Fibroblast of villous mesenchyme (primary cell): Measurements from ENCODE around the gene ENSA. TPM values are rescaled to one million over a fixed set of nuclear protein-coding genes. Genes with fewer than 3 reads are reported as not detected.
"Not testable (repeated sequence)": the region's sequence is repeated elsewhere in the genome, so short reads cannot be mapped to it uniquely, and the experiment has no call there.

ENCODE experiments used
- DNase-seq: peaks from one replicate; pipeline ENCODE4 v3.0.0-alpha.2; 2010; ENCODE audit warnings: low read depth
- H3K4me3 ChIP-seq: 2 replicates; pipeline ENCODE4 v1.5.1; 2011; ENCODE audit warnings: low read depth, mild to moderate bottlenecking, low read length
- total RNA-seq: library from RNA; depleted of rRNA; stranded (reverse); fragments of >200 nt; gene quantifications from 2 replicates; pipeline ENCODE4 v1.2.3, GENCODE V29; 2012
- TF ChIP-seq, protein P1 (sequence below): IDR thresholded peaks from 2 replicates; pipeline ENCODE4 v1.5.1; 2012; ENCODE audit warnings: low read depth, mild to moderate bottlenecking, low read length; ENCODE audit not compliant: insufficient read depth

The ENSA gene
- total RNA-seq, 1 donor: 78.6 TPM

DNA sequence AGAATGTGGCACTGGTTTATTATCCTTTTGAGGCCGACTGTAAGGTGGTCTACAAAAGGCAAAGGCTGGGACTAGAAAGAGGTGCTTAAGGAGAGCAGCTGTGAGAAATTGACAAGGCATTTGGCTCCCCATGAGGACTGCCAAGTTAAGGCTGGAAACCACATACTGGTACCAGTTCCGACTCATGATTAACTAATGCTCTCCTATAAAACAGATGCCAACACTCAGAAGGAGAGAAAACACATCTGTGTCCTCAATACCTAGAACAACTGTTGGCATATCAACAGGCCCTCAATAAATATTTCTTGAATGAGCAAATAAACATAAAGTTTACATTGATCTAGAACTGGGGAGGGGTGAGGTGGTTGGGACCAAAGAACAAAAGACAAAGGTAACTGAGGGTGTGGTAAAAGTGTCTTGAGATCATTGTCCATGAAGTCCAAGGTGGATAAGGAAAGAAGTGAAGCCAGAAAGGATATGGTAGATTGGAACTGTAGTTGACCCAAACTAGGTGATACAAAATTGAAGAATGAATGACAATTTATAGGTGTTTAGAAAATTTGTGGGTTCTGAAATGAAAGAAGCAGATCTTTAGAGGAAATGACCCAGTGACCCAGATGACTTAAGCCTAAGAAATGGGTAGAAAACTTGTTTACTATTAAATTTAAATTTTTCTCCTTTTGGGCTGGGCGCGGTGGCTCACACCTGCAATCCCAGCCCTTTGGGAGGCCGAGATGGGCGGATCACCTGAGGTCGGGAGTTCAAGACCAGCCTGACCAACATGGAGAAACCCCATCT is 33.1 kb downstream of the ENSA start:
- H3K4me3 ChIP-seq: no peak overlapping the region
- DNase-seq: no peak
- TF ChIP-seq, protein P1, sequence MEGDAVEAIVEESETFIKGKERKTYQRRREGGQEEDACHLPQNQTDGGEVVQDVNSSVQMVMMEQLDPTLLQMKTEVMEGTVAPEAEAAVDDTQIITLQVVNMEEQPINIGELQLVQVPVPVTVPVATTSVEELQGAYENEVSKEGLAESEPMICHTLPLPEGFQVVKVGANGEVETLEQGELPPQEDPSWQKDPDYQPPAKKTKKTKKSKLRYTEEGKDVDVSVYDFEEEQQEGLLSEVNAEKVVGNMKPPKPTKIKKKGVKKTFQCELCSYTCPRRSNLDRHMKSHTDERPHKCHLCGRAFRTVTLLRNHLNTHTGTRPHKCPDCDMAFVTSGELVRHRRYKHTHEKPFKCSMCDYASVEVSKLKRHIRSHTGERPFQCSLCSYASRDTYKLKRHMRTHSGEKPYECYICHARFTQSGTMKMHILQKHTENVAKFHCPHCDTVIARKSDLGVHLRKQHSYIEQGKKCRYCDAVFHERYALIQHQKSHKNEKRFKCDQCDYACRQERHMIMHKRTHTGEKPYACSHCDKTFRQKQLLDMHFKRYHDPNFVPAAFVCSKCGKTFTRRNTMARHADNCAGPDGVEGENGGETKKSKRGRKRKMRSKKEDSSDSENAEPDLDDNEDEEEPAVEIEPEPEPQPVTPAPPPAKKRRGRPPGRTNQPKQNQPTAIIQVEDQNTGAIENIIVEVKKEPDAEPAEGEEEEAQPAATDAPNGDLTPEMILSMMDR: no peak

DNA sequence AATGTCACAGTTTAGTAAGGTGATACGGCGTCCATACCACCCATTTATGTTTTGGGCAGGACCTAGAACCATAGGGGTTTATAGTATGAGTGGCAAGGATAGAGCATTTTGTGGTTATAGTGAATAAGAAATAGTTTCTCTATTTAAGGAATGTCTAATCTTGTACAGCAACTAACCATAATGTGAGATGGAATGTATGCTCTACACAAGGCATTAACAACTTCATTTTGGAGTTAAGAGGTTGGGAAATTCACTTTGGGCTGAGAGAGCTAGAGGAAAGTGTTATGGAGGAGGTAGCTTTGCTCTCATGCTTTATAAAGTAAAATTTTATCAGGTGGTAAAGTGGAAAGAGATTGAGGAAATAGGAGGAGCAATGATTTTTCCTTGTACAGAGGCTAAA is 47.0 kb downstream of the ENSA start:
- peak; percentile 37 for DNase-seq
- H3K4me3 ChIP-seq: no peak overlapping the region
- TF ChIP-seq, protein P1: no peak

DNA sequence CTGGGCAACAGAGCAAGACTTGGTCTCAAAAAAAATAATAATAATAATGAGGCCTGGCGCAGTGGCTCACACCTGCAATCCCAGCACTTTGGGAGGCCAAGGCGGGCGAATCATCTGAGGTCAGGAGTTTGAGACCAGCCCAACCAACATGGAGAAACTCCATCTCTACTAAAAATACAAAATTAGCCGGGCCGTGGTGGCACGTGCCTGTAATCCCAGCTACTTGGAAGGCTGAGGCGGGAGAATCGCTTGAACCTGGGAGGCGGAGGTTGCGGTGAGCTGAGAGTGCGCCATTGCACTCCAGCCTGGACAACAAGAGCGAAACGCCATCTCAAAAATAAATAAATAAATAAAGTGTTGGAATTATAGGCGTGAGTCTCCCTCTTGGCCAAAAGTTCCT is 47.5 kb downstream of the ENSA start:
- not testable (repeated sequence) for DNase-seq, H3K4me3 ChIP-seq

DNA sequence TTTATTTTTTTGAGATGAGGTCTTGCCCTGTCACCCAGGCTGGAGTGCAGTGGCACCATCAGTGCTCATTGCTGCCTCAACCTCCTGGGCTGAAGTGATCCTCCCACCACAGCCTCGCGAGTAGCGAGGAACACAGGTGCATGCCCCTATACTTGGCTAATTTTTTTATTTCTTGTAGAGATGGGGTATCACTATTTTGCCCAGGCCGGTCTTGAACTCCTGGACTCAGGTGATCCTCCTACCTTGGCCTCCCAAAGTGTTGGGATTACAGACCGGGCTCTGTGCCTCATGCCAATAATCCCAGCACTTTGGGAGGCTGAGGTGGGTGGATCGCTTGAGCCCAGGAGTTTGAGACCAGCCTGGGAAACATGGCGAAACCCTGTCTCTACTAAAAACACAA is 48.0 kb downstream of the ENSA start:
- not testable (repeated sequence) for H3K4me3 ChIP-seq, DNase-seq

DNA sequence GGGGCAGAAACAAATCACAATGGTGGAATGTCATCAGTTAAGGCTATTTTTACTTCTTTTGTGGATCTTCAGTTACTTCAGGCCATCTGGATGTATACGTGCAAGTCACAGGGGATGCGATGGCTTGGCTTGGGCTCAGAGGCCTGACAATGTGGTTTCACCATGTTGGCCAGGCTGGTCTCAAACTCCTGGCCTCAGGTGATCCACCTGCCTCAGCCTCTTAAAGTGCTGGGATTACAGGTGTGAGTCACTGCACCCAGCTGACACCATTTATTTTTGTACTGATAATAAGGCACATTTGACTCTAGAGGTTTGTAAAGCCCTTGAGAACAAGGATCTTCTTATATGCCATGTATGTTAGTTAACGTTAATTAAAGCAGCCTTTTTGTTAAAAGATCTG is 48.4 kb downstream of the ENSA start:
- not testable (repeated sequence) for DNase-seq

DNA sequence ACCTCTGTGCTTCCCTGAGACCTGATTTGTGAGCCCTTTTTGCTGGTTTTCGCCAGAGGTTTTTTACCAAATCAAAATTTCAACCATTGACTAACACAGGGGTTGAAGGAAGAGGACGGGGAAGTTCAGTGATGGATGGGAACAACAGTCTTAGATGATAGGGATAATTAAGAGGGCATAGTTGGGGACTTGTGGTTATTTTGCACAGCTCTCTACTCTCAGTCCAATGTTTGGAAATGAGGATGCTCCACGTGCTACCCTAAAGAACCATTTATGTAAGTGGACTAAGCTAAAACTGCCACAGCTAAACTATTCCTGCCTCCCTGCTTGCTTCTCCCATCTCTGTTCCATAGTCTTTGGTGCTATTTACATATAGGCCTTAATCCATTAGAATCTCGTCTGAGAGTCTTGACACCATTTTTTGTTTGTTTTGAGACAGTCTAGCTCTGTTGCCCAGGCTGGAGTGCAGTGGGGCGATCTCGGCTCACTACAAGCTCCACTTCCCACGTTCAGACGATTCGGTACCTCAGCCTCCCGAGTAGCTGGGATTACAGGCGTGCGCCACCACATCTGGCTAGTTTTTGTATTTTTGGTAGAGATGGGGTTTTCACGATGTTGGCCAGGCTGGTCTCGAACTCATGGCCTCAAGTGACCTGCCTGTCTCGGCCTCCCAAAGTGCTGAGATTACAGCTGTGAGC is 49.3 kb downstream of the ENSA start:
- no peak for DNase-seq
- peak overlapping the region; percentile 51 for H3K4me3 ChIP-seq
- TF ChIP-seq, protein P1: no peak

More for the DNA sequence above, 48.4 kb downstream of the ENSA start:
- not testable (repeated sequence) for H3K4me3 ChIP-seq

DNA sequence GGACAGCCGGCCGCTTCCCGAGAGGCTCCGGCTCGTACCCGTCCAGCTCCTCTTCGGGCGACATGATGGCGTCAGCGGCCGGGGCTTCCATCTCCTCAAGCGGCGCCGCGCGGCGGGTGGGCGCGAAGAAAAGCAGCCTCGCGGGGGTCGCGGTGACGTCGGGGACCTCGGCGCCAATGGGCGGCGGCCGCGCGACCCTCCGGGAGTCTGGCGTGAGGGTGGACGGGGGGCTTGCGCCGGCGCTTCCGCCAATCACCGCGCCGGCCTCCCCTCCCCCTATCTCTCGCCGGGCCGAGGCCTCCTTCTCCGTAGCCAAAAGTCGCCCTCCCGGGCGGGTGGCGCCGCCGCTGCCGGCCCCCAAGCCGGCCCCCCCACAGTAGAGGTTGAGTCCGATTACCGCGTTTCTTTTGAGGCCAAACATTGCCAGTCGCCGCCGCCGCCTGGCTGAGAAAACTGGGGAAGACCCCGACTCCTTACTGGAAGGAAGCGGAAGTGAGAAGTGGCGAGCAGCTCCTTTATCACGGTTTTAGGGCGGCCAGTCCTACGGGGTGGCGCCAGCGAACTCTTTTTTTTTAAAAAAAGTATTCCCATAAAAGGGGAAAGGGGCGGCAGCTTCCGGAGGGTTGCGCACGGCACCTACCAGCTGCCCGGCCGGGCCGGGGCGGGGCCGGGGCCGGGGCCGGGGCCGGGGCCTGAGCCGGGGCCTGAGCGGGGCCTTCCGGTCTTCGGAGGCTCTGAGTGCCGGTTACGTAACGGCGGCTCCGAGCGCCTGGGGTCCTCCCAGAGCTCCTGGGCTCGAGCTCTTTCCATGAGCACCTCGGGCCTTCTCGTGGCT is 50.1 kb downstream of the ENSA start, which contains the start of gene MCL1:
TSS of gene MCL1 (minus strand) at position 501 of the 835 bp plus-strand sequence. CDS start at position 421, 80 bp downstream.
- TF ChIP-seq, protein P1: no peak
- peak within 1 kb of the TSS; percentile 95 for H3K4me3 ChIP-seq
- peak; percentile 98 for DNase-seq
